HFFc6 (cell line): ENCODE results near the gene OLFML2B. TPM values are rescaled to one million over a fixed set of nuclear protein-coding genes. Genes with fewer than 3 reads are reported as not detected.
A peak's percentile ranks its signal among the peaks of the same experiment; 100 is the strongest.

ENCODE experiments used
- DNase-seq: peaks from one replicate; pipeline ENCODE4 v3.0.0-alpha.2; 2018
- H3K27ac Mint-ChIP-seq: 2 replicates; pipeline ENCODE4 v1.8.0; 2020; ENCODE audit warnings: mild to moderate bottlenecking, mixed read lengths
- H3K27me3 Mint-ChIP-seq: 2 replicates; pipeline ENCODE4 v1.8.0; 2021; ENCODE audit warnings: mild to moderate bottlenecking, moderate library complexity, mixed read lengths; ENCODE audit not compliant: insufficient read depth
- H3K36me3 Mint-ChIP-seq: 2 replicates; pipeline ENCODE4 v1.8.0; 2021; ENCODE audit warnings: low read depth, mixed read lengths
- H3K4me1 Mint-ChIP-seq: 2 replicates; pipeline ENCODE4 v1.8.0; 2020; ENCODE audit warnings: low read depth, mixed read lengths
- H3K4me3 Mint-ChIP-seq: 2 replicates; pipeline ENCODE4 v1.8.0; 2020; ENCODE audit warnings: mild to moderate bottlenecking, moderate library complexity, mixed read lengths
- H3K9me3 Mint-ChIP-seq: 2 replicates; pipeline ENCODE4 v1.8.0; 2020; ENCODE audit warnings: mild to moderate bottlenecking, mixed read lengths
- total RNA-seq, 6 experiments: library from RNA; stranded (reverse); fragmentation: NEBNext Ultra II Directional; extraction: Animal tissue kit (Norgen Biotek cat#: 25700); gene quantifications; 2 replicates in 1 of 6; 3 replicates in 5 of 6; pipeline ENCODE4 v1.2.3, GENCODE V29; 2021
- TF ChIP-seq, protein P1 (sequence below): fragments of 200-600 bp; sonication (generic); IDR thresholded peaks from 2 replicates; pipeline ENCODE4 v1.5.0; 2021; ENCODE audit warnings: antibody characterized with exemption, mild to moderate bottlenecking

The OLFML2B gene
- total RNA-seq, 6 experiments from 2014 or later: 4.9 to 9.1 (median 7.0) TPM

DNA sequence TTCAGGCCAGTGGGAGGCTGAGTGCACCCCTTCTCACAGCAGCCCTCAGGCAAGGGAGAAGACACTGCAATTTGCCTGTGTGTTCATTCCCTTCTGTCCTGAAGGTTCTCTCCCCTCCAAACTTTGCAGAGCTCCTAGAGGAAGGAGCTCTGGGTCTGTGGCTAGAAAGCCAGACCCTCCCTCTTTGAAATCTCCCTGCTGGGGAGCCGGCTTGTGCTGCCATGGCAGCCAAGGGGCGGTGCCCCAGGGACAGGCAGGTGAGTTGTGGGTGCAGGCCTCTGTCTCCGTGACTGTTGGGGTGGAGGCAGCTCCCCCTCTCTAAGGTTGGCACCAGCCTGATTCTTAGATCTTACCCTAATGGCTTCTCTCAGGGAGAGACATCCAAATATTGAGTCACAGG is 53.0 kb downstream of the OLFML2B start:
- no peak for DNase-seq
- Mint-ChIP-seq H3K27me3 (peaks cover 26% of the 10 kb centered on the region), H3K9me3 (no peaks in the 10 kb centered on the region), H3K4me1 (peaks cover 8% of the 10 kb centered on the region; the same call in 1 of the 2 replicates), H3K36me3 (peaks cover 6% of the 10 kb centered on the region; the same call in 1 of the 2 replicates), H3K27ac (no peak overlapping the region), H3K4me3 (no peak overlapping the region)
- TF ChIP-seq, protein P1, sequence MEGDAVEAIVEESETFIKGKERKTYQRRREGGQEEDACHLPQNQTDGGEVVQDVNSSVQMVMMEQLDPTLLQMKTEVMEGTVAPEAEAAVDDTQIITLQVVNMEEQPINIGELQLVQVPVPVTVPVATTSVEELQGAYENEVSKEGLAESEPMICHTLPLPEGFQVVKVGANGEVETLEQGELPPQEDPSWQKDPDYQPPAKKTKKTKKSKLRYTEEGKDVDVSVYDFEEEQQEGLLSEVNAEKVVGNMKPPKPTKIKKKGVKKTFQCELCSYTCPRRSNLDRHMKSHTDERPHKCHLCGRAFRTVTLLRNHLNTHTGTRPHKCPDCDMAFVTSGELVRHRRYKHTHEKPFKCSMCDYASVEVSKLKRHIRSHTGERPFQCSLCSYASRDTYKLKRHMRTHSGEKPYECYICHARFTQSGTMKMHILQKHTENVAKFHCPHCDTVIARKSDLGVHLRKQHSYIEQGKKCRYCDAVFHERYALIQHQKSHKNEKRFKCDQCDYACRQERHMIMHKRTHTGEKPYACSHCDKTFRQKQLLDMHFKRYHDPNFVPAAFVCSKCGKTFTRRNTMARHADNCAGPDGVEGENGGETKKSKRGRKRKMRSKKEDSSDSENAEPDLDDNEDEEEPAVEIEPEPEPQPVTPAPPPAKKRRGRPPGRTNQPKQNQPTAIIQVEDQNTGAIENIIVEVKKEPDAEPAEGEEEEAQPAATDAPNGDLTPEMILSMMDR: no peak

DNA sequence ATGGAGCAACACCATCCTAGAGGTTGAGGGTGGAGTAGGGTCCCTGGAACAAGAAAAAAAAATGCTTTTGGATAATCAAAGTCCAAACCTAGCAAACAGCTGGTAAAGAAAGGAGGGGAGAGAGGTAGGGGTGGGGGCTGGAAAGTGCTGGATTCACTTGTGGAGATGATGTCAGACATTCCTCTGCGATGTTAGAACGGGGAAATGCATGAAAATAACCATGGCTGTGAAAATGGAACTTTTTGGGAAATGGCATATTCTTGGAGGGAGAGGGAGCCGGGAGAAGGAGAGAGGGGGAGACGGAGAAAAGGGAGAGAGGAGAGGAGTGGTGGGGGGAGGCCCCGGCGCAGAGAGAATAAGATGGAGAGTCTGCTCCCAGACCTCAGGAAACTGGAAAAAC is 53.6 kb downstream of the OLFML2B start:
- no peaks in the 10 kb centered on the region for H3K9me3 Mint-ChIP-seq
- no peak for DNase-seq
- no peak overlapping the region for H3K4me3 Mint-ChIP-seq
- peaks cover 6% of the 10 kb centered on the region; the same call in 1 of the 2 replicates for H3K36me3 Mint-ChIP-seq
- peak overlapping the region; percentile 37; the same call in 1 of the 2 replicates for H3K27ac Mint-ChIP-seq
- peaks cover 8% of the 10 kb centered on the region; the same call in 1 of the 2 replicates for H3K4me1 Mint-ChIP-seq
- TF ChIP-seq, protein P1: no peak
- H3K27me3 Mint-ChIP-seq: peaks cover 20% of the 10 kb centered on the region

DNA sequence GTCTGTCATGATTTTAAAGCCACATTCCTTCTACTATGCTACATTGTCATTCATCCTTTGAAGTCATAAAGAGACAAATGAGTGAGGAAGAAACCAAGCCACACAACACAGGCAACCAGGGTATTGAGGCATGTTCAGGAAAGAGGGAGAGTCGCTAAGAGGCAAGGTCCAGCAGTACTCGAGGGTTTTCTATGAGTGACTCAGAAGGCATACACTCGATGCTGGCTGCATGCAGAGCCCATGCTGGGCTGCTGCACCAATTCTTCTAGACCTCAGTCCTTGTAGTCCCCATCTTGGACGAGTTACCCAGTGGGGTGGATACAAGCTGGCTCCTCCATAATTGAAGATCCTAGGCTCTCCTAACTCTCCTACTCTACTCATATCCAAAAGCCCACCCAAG is 57.6 kb downstream of the OLFML2B start:
- Mint-ChIP-seq H3K27ac (no peak overlapping the region), H3K27me3 (peaks cover 1% of the 10 kb centered on the region), H3K36me3 (peaks cover 12% of the 10 kb centered on the region), H3K9me3 (no peaks in the 10 kb centered on the region), H3K4me1 (peaks cover 37% of the 10 kb centered on the region), H3K4me3 (no peak overlapping the region)
- DNase-seq: no peak
- TF ChIP-seq, protein P1: no peak

DNA sequence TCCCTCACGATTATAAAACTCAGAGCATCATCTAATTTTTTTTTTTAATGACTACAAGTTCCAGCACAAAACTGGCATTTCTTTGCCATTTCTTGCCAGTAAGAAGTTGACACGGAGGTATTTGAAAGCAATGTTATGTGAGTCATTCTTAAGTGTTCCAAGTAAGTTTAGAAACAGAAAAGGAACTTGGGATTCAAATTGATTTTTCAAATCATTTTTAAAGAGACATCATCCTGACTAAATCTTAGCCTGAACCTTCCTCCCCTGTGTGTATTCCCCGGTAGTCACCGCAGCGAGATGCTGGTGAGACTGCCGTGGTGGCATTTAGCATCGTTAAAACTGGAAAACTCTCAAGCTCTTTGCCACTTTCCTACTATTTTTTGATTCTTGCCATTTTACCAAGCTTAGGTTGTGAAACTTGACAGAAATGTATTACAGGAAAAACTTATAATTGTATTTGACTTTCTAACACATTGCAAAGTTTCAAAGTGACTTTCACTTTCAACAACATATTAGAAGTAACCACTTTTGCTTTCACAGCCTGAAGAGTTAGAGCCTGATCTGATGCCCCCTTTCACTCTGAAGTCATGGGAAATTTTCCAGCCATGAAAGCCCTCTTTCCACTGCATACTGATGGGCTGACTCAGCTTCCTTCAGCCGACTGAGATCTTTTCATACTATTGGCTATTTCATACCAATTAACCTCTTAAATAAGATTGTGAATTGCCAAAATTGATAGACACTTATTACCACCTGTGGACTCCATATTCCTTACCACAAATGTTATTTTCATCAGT is 61.4 kb downstream of the OLFML2B start:
- Mint-ChIP-seq H3K9me3 (no peaks in the 10 kb centered on the region), H3K4me1 (peaks cover 61% of the 10 kb centered on the region), H3K4me3 (peak overlapping the region; percentile 92), H3K27me3 (peaks cover 3% of the 10 kb centered on the region), H3K27ac (peak overlapping the region; percentile 97), H3K36me3 (peaks cover 20% of the 10 kb centered on the region)
- TF ChIP-seq, protein P1: no peak; the same call in 1 of the 2 replicates
- DNase-seq: peak; percentile 81

DNA sequence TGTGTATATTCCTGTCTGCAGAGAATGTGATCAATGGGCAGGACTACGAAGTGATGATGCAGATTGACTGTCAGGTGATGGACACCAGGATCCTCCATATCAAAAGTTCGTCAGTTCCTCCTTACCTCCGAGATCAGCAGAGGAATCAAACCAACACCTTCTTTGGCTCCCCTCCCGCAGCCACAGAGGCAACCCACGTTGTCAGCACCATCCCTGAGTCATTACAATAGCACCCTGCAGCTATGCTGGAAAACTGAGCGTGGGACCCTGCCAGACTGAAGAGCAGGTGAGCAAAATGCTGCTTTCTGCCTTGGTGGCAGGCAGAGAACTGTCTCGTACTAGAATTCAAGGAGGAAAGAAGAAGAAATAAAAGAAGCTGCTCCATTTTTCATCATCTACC is 65.2 kb downstream of the OLFML2B start:
- Mint-ChIP-seq H3K9me3 (no peaks in the 10 kb centered on the region), H3K4me1 (peaks cover 95% of the 10 kb centered on the region), H3K27me3 (peaks cover 3% of the 10 kb centered on the region; the same call in 1 of the 2 replicates), H3K27ac (no peak overlapping the region), H3K36me3 (peaks cover 16% of the 10 kb centered on the region), H3K4me3 (peak overlapping the region; percentile 18; the same call in 1 of the 2 replicates)
- TF ChIP-seq, protein P1: no peak
- peak; percentile 55 for DNase-seq
